B cell (primary cell): ENCODE measurements around the gene PPP3CA. TPM values are rescaled to one million over a fixed set of nuclear protein-coding genes. Genes with fewer than 3 reads are reported as not detected.

ENCODE experiments used
- ATAC-seq: fragments of 200-7000 bp; cut with Tn5 transposase; one replicate; pipeline ENCODE4 v1.10.0; 2021; ENCODE audit warnings: low read depth, mild to moderate bottlenecking, moderate number of reproducible peaks, moderate library complexity
- CTCF ChIA-PET: fragments of 350-600 bp; sonication (Branson Sonifier 250); formaldehyde crosslinking; loops from one replicate; lab custom pipeline; 2021; ENCODE audit warnings: antibody characterized with exemption, inconsistent platforms; lab: Charles Lee
- POLR2A ChIA-PET: fragments of 350-600 bp; sonication (Branson Sonifier 250); formaldehyde crosslinking; loops from one replicate; lab custom pipeline; 2021; ENCODE audit warnings: antibody characterized with exemption; lab: Charles Lee
- DNase-seq: peaks from one replicate; pipeline ENCODE4 v3.0.0; 2013
- H2AFZ ChIP-seq: 2 replicates; pipeline ENCODE4 v1.6.1; 2012; ENCODE audit warnings: mild to moderate bottlenecking, low read depth, low read length; ENCODE audit not compliant: insufficient read depth, poor library complexity, severe bottlenecking
- H3K27ac ChIP-seq, 2 donors: 1 replicate in 1 of 2; 2 replicates in 1 of 2; pipeline ENCODE4 v1.5.1; 2012 to 2013; ENCODE audit warnings: low read length in 2 of 2, mild to moderate bottlenecking in 2 of 2, moderate library complexity in 1 of 2
- H3K27me3 ChIP-seq, 4 experiments: fragments of 200-600 bp in 1 of 4; sonication (generic) in 1 of 4; replicated peaks in 1 of 4; 1 replicate in 2 of 4; 2 replicates in 2 of 4; pipeline versions ENCODE4 v1.6.1 to v1.7.0; 2013 to 2016; ENCODE audit warnings: low read length in 3 of 4, mild to moderate bottlenecking in 2 of 4, mixed read lengths in 1 of 4, moderate library complexity in 1 of 4; ENCODE audit not compliant: insufficient read depth in 4 of 4, control insufficient read depth in 3 of 4; ENCODE audit errors: control extremely low read depth in 1 of 4
- H3K36me3 ChIP-seq, 2 experiments: replicated peaks in 1 of 2; 1 replicate in 1 of 2; 2 replicates in 1 of 2; pipeline versions ENCODE4 v1.6.1 to v1.7.1; 2013; ENCODE audit warnings: low read length in 1 of 2; ENCODE audit not compliant: insufficient read depth in 2 of 2, control insufficient read depth in 1 of 2; ENCODE audit errors: control extremely low read depth in 1 of 2, extremely low read depth in 1 of 2
- H3K4me1 ChIP-seq, 2 donors: fragments of 200-600 bp in 1 of 2; sonication (generic) in 1 of 2; 1 replicate in 1 of 2; 2 replicates in 1 of 2; pipeline versions ENCODE4 v1.5.1 to v1.6.1; 2013 to 2017; ENCODE audit warnings: low read length in 2 of 2; ENCODE audit not compliant: control insufficient read depth in 2 of 2, insufficient read depth in 2 of 2
- H3K4me2 ChIP-seq: replicated peaks from 2 replicates; pipeline ENCODE3; 2012; ENCODE audit warnings: mild to moderate bottlenecking, low read depth, low read length; ENCODE audit not compliant: poor library complexity, severe bottlenecking
- H3K4me3 ChIP-seq, 5 experiments: fragments of 200-600 bp in 1 of 5; sonication (generic) in 1 of 5; 1 replicate in 3 of 5; 2 replicates in 2 of 5; pipeline versions ENCODE4 v1.5.1 to v1.7.0; 2011 to 2016; ENCODE audit warnings: low read length in 4 of 5, mild to moderate bottlenecking in 4 of 5, low read depth in 2 of 5, control low read depth in 1 of 5, moderate library complexity in 1 of 5; ENCODE audit not compliant: insufficient read depth in 1 of 5; ENCODE audit errors: control extremely low read depth in 1 of 5, extremely low read depth in 1 of 5
- H3K79me2 ChIP-seq: fragments of 200-600 bp; sonication (generic); one replicate; pipeline ENCODE4 v1.6.0; 2016; ENCODE audit warnings: low read length; ENCODE audit not compliant: control insufficient read depth, insufficient read depth
- H3K9ac ChIP-seq: fragments of 200-600 bp; sonication (generic); 2 replicates; pipeline ENCODE4 v1.6.1; 2017; ENCODE audit warnings: mild to moderate bottlenecking, low read length, moderate library complexity
- H3K9me3 ChIP-seq, 3 donors: one replicate each; pipeline versions ENCODE4 v1.6.1 to v1.7.1; 2013; ENCODE audit warnings: low read length in 2 of 3; ENCODE audit not compliant: control insufficient read depth in 2 of 3, insufficient read depth in 1 of 3; ENCODE audit errors: control extremely low read depth in 1 of 3
- H4K20me1 ChIP-seq: 2 replicates; pipeline ENCODE4 v1.6.0; 2012; ENCODE audit warnings: mild to moderate bottlenecking, low read length; ENCODE audit not compliant: insufficient read depth, control insufficient read depth, poor library complexity, severe bottlenecking
- H3K27ac Mint-ChIP-seq: one replicate; pipeline ENCODE4 v1.8.0; 2021; ENCODE audit warnings: mixed read lengths
- H3K27me3 Mint-ChIP-seq: one replicate; pipeline ENCODE4 v1.8.0; 2021; ENCODE audit warnings: mixed read lengths
- H3K4me1 Mint-ChIP-seq: one replicate; pipeline ENCODE4 v1.8.0; 2021; ENCODE audit warnings: mixed read lengths
- H3K4me3 Mint-ChIP-seq: one replicate; pipeline ENCODE4 v1.8.0; 2021; ENCODE audit warnings: mixed read lengths
- H3K9me3 Mint-ChIP-seq: one replicate; pipeline ENCODE4 v1.8.0; 2022; ENCODE audit warnings: mixed read lengths; ENCODE audit not compliant: insufficient read depth
- EZH2 ChIP-seq: IDR thresholded peaks from 2 replicates; pipeline ENCODE4 v1.6.1; 2012; ENCODE audit warnings: borderline replicate concordance, low read depth, mild to moderate bottlenecking, moderate library complexity, low read length; ENCODE audit not compliant: insufficient read depth, poor library complexity, severe bottlenecking
- WGBS: methylation state at CpG from one replicate; pipeline ENCODE4 v1.1.5; 2013; ENCODE audit warnings: missing lambda C conversion rate; ENCODE audit not compliant: insufficient coverage; 5-methylcytosine and 5-hydroxymethylcytosine counted together
- intact Hi-C: fragments of 100-400 bp; cut with micrococcal nuclease; formaldehyde crosslinking; loops from one replicate; pipeline ENCODE4 v1.10.0; 2022
- polyA plus RNA-seq: library from polyadenylated mRNA; depleted of rRNA; stranded (reverse); fragments of >200 nt; gene quantifications from 2 replicates; pipeline ENCODE4 v1.2.3, GENCODE V29; 2012
- total RNA-seq, 2 donors: library from RNA; stranded (reverse); fragments of 120-200 nt in 1 of 2; gene quantifications; 1 replicate in 1 of 2; 2 replicates in 1 of 2; pipeline versions ENCODE4 v1.2.3 to v1.2.4, GENCODE V29; 2013 to 2022
- TF ChIP-seq, protein P1 (sequence below): fragments of 200-600 bp; IDR thresholded peaks from one replicate; pipeline ENCODE4 v1.8.0; 2022; ENCODE audit warnings: antibody characterized with exemption, mild to moderate bottlenecking

The PPP3CA gene
- total and polyA plus RNA-seq, 2 donors (not counting 1 experiment from before 2014, with no cell fraction given): 14.3 to 85.1 TPM

DNA sequence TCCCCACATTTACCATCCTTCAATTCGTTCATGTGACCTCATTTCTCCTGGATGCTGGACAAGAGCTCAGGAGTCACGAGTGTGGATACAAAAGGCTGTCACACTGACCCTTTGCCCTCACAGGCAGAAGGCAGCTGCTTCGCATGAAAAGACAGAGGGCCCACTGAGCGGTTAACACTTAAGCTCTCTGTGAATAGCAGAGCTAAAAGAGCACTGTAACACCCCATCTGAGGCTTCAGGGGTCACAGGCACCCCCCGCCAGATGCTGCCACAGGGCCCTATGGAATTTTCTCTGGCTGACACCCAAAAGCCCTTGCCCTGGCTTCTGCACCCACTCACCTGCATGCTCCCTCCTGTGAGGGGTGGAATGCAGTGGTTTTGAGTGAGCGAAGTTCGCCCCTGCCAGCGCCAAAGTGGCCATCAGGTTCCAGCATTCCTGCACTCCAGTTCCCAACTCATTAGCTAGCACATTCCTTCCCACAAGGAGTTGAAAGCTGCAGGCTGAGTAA lies 360.9 kb downstream of the PPP3CA start:
- H3K9me3 ChIP-seq: peaks cover 0 to 5% (median 0%) of the 10 kb centered on the region in 3 donors
- H3K27me3 ChIP-seq: no peaks in the 10 kb centered on the region
- no peak for TF ChIP-seq EZH2
- TF ChIP-seq, protein P1, sequence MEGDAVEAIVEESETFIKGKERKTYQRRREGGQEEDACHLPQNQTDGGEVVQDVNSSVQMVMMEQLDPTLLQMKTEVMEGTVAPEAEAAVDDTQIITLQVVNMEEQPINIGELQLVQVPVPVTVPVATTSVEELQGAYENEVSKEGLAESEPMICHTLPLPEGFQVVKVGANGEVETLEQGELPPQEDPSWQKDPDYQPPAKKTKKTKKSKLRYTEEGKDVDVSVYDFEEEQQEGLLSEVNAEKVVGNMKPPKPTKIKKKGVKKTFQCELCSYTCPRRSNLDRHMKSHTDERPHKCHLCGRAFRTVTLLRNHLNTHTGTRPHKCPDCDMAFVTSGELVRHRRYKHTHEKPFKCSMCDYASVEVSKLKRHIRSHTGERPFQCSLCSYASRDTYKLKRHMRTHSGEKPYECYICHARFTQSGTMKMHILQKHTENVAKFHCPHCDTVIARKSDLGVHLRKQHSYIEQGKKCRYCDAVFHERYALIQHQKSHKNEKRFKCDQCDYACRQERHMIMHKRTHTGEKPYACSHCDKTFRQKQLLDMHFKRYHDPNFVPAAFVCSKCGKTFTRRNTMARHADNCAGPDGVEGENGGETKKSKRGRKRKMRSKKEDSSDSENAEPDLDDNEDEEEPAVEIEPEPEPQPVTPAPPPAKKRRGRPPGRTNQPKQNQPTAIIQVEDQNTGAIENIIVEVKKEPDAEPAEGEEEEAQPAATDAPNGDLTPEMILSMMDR: no peak
- intact Hi-C loops: no loop called here
- no peaks in the 10 kb centered on the region for H3K36me3 ChIP-seq
- ATAC-seq (no peak), DNase-seq (no peak)
- H3K27me3 Mint-ChIP-seq: no peaks in the 10 kb centered on the region
- no peak overlapping the region for H3K4me3 Mint-ChIP-seq
- no peak overlapping the region for H2AFZ ChIP-seq
- no peaks in the 10 kb centered on the region for H3K79me2 ChIP-seq
- no peak overlapping the region for H3K9ac ChIP-seq
- H3K4me1 Mint-ChIP-seq: no peaks in the 10 kb centered on the region
- ChIA-PET POLR2A (no interaction called here), CTCF (no interaction called here)
- H3K4me2 ChIP-seq: no peak overlapping the region
- no peak overlapping the region for H3K27ac ChIP-seq
- no peak overlapping the region for H3K27ac Mint-ChIP-seq
- no peak overlapping the region for H3K4me3 ChIP-seq
- H3K4me1 ChIP-seq: no peaks in the 10 kb centered on the region
- no peaks in the 10 kb centered on the region for H4K20me1 ChIP-seq
- WGBS: 96% methylated on average over 8 of the region's 8 CpGs
- H3K9me3 Mint-ChIP-seq: no peaks in the 10 kb centered on the region

DNA sequence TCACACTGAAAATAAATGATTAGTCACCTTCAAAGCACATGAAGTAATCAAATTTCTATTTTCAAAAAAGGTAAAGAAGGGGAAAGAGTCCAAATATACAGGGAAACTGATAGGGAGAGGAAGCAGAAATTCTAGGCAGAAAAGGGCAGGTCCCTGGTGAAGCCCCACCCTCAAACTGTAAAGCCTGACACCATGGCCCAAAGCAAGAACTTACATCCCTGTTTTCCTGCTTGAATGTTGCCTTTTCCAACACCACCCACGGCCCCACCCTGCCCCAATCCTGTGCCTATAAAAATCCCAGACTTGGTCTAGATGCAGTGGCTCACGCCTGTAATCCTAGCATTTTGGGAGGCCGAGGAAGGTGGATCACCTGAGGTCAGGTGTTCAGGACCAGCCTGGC lies 361.8 kb downstream of the PPP3CA start:
- WGBS: 100% methylated on average over 2 of the region's 3 CpGs
- ATAC-seq: no peak

More for the DNA sequence above, 361.8 kb downstream of the PPP3CA start:
- Histone ChIP-seq H3K4me3 (no peak overlapping the region), H3K79me2 (no peaks in the 10 kb centered on the region), H3K27me3 (no peaks in the 10 kb centered on the region), H3K4me2 (no peak overlapping the region), H3K36me3 (no peaks in the 10 kb centered on the region), H3K27ac (no peak overlapping the region), H2AFZ (no peak overlapping the region), H3K9me3 (peaks cover 0 to 5% (median 0%) of the 10 kb centered on the region in 3 donors), H3K9ac (no peak overlapping the region), H4K20me1 (no peaks in the 10 kb centered on the region), H3K4me1 (no peaks in the 10 kb centered on the region)
- CTCF ChIA-PET: no interaction called here
- Mint-ChIP-seq H3K27ac (no peak overlapping the region), H3K4me3 (no peak overlapping the region), H3K4me1 (no peaks in the 10 kb centered on the region), H3K27me3 (no peaks in the 10 kb centered on the region), H3K9me3 (no peaks in the 10 kb centered on the region)
- DNase-seq: no peak
- POLR2A ChIA-PET: no interaction called here
- intact Hi-C loops: no loop called here
- TF ChIP-seq, protein P1: no peak
- no peak for TF ChIP-seq EZH2
